HL-60 (cell line): Measurements from ENCODE around the gene RASAL2.

Source experiments
- DNase-seq, 2 experiments: peaks; one replicate each; pipeline ENCODE4 v3.0.0-alpha.2; 2010 to 2020; ENCODE audit warnings: low read depth in 1 of 2, low spot score in 1 of 2
- H3K27ac ChIP-seq: fragments of 250-450 bp; sonication (Bioruptor Pico); replicated peaks from 2 replicates; pipeline ENCODE4 v1.5.1; 2020; ENCODE audit warnings: mild to moderate bottlenecking, moderate library complexity
- H3K27me3 ChIP-seq: fragments of 250-450 bp; sonication (Bioruptor Pico); 2 replicates; pipeline ENCODE4 v1.5.1; 2021; ENCODE audit warnings: mild to moderate bottlenecking, moderate library complexity; ENCODE audit not compliant: insufficient read depth, poor library complexity, severe bottlenecking
- H3K4me3 ChIP-seq: replicated peaks from 2 replicates; pipeline ENCODE4 v1.5.1; 2011; ENCODE audit warnings: mild to moderate bottlenecking, control low read depth, low read length; ENCODE audit not compliant: insufficient read depth
- GABPA ChIP-seq: IDR thresholded peaks from 2 replicates; pipeline ENCODE4 v1.6.1; 2012; ENCODE audit warnings: low read depth
- POLR2AphosphoS5 ChIP-seq: IDR thresholded peaks from 2 replicates; pipeline ENCODE4 v1.6.1; 2012; ENCODE audit warnings: low read depth
- SPI1 ChIP-seq: IDR thresholded peaks from 2 replicates; pipeline ENCODE4 v1.6.1; 2012; ENCODE audit warnings: low read depth, mild to moderate bottlenecking, borderline replicate concordance
- TF ChIP-seq, protein P1 (sequence below): IDR thresholded peaks from one replicate; pipeline ENCODE4 v1.5.1; 2011; ENCODE audit warnings: low read length, control low read depth, inconsistent platforms; ENCODE audit not compliant: insufficient read depth
- TF ChIP-seq, protein P2 (sequence below): IDR thresholded peaks from 2 replicates; pipeline ENCODE4 v1.6.1; 2012; ENCODE audit warnings: low read depth; ENCODE audit not compliant: insufficient replicate concordance

The RASAL2 gene

DNA sequence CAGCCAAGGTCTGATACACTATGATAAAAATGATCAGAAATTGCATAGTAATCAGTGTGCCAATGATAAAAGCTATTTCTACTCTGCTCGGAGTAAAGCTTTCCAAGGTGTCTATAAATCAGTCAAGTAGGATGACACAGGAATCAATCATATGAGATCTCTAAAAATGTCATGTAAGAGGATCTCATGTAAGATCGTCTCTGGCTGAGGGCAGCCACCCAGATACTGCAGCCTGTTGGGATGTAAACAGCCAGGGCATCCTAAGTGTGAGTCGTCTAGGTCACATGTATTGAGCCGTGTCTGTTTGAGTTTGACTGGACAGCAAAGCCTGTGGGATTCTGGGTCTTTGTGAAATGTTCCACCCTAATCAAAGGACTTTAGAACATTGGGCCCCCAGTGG, 416.3 kb downstream of the RASAL2 start:
- Histone ChIP-seq H3K4me3 (no peak overlapping the region), H3K27ac (no peak overlapping the region), H3K27me3 (no peaks in the 10 kb centered on the region)
- DNase-seq = no peak
- TF ChIP-seq GABPA (no peak), POLR2AphosphoS5 (no peak)

DNA sequence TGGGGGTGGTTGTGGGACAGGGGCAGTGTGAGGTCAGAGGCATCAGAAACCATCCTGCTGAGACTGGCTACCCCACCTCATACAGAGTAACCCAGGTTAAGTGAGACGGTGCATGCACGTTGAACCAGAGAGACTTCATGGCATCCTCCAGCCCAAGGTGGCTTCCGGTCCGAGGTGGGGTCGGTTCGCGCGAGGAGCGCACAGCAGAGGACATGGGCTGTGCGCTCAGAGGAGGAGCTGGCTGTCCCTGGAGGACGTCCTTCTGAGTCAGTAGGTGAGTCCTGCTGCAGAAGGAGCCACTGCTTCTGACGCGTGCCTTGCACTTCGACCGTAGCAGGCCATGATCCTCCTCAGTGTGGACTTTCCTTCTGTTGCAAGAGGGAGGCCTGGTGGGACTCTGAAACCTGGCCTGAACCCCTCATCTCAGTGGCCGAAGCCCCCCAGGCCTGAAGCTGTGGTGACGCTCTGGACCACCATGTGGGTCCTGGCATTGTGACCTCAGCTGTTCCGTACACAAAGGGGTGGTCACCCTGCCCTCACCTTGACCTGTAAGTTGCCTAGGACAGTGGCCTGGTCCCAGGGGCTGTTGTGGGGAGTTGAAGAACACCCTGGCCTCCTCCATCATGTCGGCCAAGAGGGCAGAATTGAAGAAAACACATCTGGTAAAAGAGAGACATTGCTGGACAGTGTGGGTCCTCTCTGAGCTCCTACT, 418.8 kb downstream of the RASAL2 start, which contains the start of gene TEX35:
Gene TEX35, plus strand, starts transcription at position 544 of the 712 bp plus-strand sequence. Its CDS starts 80 bp downstream, at position 624.
- DNase-seq = no peak
- TF ChIP-seq, protein P1, sequence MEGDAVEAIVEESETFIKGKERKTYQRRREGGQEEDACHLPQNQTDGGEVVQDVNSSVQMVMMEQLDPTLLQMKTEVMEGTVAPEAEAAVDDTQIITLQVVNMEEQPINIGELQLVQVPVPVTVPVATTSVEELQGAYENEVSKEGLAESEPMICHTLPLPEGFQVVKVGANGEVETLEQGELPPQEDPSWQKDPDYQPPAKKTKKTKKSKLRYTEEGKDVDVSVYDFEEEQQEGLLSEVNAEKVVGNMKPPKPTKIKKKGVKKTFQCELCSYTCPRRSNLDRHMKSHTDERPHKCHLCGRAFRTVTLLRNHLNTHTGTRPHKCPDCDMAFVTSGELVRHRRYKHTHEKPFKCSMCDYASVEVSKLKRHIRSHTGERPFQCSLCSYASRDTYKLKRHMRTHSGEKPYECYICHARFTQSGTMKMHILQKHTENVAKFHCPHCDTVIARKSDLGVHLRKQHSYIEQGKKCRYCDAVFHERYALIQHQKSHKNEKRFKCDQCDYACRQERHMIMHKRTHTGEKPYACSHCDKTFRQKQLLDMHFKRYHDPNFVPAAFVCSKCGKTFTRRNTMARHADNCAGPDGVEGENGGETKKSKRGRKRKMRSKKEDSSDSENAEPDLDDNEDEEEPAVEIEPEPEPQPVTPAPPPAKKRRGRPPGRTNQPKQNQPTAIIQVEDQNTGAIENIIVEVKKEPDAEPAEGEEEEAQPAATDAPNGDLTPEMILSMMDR = no peak
- TF ChIP-seq GABPA (no peak), POLR2AphosphoS5 (no peak), SPI1 (no peak)
- TF ChIP-seq, protein P2, sequence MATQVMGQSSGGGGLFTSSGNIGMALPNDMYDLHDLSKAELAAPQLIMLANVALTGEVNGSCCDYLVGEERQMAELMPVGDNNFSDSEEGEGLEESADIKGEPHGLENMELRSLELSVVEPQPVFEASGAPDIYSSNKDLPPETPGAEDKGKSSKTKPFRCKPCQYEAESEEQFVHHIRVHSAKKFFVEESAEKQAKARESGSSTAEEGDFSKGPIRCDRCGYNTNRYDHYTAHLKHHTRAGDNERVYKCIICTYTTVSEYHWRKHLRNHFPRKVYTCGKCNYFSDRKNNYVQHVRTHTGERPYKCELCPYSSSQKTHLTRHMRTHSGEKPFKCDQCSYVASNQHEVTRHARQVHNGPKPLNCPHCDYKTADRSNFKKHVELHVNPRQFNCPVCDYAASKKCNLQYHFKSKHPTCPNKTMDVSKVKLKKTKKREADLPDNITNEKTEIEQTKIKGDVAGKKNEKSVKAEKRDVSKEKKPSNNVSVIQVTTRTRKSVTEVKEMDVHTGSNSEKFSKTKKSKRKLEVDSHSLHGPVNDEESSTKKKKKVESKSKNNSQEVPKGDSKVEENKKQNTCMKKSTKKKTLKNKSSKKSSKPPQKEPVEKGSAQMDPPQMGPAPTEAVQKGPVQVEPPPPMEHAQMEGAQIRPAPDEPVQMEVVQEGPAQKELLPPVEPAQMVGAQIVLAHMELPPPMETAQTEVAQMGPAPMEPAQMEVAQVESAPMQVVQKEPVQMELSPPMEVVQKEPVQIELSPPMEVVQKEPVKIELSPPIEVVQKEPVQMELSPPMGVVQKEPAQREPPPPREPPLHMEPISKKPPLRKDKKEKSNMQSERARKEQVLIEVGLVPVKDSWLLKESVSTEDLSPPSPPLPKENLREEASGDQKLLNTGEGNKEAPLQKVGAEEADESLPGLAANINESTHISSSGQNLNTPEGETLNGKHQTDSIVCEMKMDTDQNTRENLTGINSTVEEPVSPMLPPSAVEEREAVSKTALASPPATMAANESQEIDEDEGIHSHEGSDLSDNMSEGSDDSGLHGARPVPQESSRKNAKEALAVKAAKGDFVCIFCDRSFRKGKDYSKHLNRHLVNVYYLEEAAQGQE = no peak
- no peak within 1 kb of the TSS for H3K27ac ChIP-seq
- H3K4me3 ChIP-seq = no peak within 1 kb of the TSS
- no peaks in the 10 kb centered on the region for H3K27me3 ChIP-seq

DNA sequence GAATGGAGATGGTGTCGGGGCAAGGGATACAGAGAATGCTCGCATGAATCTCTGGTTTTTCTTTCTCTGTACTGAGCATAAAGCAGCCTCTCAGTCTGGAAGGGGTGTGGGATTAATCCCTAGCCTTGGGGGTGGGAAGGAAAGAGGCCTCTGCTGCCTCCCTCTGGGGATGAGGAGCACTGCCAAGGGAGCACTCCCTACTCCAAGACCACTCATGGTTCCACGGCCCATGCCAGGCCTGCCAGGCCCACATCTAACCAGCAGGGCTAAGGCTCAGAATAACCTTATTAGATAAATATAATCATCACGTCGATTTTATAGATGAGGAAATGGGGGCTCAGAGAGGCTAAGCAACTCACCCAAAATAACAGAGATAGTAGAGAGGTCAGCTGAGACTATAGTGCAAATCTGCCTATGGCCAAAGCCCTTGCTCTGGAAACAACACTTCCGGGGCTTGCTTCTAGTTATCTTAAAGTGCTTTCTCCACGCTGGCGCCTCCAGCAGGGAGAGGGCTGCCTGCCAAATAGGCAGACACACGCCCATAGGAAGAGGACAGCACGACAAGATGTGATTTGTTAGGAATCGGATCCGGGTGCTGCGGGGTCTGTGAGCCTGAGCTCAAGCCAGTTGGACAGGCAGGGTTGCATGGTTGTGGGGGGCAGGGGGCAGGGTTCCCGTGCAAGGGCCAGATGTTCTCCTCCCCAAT, 419.5 kb downstream of the RASAL2 start:
- no peak for DNase-seq

More for the DNA sequence above, 419.5 kb downstream of the RASAL2 start:
- Histone ChIP-seq H3K27ac (no peak overlapping the region), H3K27me3 (no peaks in the 10 kb centered on the region), H3K4me3 (no peak overlapping the region)
- TF ChIP-seq GABPA (no peak), SPI1 (no peak), POLR2AphosphoS5 (no peak)
- TF ChIP-seq, protein P2 = no peak
- TF ChIP-seq, protein P1 = no peak
